CD1c-positive myeloid dendritic cell (primary cell): ENCODE data around the gene PHOSPHO2.
A peak's percentile ranks its signal among the peaks of the same experiment; 100 is the strongest.
"Not testable (repeated sequence)": the region's sequence is repeated elsewhere in the genome, so short reads cannot be mapped to it uniquely, and the experiment has no call there.

ENCODE experiments used
- DNase-seq: peaks from one replicate; pipeline ENCODE4 v3.0.0-alpha.2; 2016; ENCODE audit errors: extremely low spot score

Gene PHOSPHO2

DNA sequence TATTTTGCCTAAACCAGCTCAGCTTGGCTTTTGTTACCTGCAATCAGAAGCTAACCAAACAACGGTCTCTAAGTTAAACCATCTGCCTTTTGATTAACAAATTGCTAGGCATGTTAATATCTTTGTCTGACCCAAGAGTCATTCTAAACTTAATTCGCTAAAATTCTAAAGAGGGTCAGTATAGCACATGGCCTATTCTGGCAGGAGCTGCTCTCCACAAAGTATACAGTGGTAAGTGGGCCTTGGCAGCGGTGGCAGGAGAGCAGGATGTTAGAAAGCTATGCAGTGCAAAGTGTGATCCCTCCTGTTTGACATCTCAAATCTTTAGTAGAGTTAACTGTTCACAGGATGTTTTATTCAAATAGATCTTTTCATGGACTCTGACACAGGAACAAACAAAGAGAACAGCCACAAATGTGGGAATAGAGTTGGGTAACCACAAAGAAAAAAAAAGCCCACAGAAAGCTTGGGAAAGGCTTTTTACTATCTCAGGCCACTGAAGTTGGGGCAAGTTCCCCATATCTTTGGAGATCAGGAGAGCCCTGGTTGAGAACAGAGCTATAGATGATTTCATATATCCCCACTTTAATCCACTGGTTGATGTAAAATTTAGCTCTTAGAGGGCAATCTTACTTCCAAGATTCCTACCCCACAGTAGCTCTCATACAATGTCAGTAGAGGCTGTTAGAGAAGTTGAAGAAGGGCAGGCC is 10.7 kb upstream of the PHOSPHO2 start:
- no peak for DNase-seq

DNA sequence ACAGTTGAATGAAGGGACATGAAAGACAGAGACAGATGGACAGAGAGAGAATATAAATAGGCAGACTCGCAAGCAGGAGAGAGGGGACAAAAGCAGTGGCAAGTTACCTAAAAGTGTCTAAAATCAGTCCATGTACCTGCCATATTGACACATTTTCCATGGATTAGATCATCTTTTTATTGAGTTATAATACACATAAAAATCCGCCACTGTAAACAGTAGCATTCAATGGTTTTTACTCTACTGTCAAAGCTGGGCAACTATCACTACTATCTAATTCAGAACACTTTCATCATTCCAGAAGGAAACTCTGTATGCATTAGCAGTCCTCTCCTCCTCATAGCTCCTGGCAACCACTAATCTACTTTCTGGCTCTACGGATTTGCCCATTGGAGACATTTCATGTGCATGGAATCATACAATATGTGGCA is 10.1 kb upstream of the PHOSPHO2 start:
- no peak for DNase-seq

DNA sequence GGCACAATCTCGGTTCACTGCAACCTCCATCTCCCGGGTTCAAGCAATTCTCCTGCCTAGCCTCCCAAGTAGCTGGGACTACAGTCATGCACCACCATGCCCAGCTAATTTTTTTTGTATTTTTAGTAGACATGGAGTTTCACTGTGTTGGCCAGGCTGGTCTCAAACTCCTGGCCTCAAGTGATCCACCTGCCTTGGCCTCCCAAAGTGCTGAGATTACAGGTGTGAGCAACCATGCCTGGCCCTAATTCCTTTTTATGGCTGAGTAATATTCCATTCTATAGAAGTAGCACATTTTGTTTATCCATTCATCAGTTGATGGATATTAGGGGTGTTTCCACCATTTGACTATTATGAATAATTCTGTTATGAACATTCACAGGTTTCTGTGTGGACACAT is 9.6 kb upstream of the PHOSPHO2 start:
- DNase-seq: not testable (repeated sequence)

DNA sequence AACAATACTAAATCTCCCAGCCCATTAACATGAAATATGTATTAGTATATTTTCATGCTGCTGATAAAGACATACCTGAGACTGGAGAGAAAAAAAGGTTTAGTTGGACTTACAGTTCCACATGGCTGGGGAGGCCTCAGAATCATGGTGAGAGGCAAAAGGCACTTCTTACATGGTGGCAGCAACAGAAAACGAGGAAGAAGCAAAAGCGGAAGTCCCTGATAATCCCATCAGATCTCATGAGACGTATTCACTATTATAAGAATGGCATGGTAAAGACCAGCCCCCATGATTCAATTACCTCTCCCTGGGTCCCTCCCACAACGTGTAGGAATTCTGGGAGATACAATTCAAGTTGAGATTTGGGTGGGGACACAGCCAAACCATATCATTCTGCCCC is 7.4 kb upstream of the PHOSPHO2 start:
- not testable (repeated sequence) for DNase-seq

DNA sequence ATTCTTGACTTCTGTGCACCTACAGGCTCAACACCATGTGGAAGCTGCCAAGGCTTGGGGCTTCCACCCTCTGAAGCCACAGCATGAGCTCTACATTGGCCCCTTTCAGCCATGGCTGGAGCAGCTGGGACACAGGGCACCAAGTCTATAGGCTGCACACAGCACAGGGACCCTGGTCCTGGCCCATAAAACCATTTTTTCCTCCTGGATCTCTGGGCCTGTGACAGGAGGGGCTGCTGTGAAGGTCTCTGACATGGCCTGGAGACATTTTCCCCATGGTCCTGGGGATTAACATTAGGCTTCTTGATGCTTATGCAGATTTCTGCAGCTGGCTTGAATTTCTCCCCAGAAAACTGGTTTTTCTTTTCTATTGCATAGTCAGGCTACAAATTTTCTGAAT is 6.3 kb upstream of the PHOSPHO2 start:
- not testable (repeated sequence) for DNase-seq

DNA sequence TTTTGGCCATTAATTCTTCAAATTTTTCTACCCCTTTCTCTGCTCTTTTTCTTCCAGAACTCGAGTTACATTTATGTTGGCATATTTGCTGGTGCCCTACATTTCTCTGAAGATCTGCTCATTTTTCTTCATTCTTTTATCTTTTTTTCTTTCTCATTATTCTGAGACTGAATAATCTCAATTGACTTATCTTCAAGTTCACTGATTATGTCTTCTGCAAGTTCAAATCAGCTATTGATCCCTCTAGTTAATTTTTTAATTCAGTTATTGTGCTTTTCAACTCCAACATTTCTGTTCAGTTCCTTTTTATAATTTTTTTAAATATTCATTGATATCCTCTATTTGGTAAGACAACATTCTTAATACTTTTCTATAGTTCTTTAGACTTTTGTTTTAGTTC is 3.3 kb upstream of the PHOSPHO2 start:
- no peak for DNase-seq

DNA sequence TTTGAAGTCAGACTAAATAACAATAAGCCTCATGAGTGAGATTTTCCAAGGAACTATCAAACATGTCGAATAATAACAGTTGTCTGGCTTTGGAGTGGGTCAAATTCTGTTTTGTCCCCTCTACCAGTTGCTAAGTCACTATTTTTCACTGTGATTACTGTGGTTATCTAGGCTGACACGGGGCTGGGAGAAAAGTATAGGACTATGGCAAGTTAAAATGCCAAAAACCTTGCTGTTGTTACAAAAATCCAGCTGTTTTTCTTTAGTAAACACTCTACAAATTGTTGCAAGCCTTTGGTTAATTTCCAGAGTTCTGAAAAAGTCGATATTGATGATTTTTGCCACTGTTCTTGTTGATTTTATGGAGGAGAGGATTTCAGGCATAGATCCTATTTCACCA is 1.6 kb upstream of the PHOSPHO2 start:
- no peak for DNase-seq

DNA sequence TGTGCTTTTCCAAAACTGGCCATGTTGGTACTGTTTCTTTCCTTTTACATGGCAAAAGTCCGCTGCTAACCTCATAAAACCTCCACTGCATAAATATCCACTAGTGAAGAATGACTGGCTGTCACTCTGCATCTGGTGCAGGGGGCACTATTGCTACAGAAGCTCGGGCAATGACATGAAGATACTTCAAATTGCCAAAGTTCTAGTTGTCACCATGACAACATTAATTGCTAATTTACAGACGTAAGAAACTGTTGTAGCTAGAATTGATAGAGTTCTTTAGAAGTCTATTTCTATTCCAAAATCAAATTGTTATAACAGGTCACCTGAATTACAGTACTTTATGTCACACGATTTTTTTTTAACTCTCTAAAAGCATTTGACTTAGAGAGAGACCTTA is 909 bp upstream of the PHOSPHO2 start:
- peak; percentile 33 for DNase-seq

DNA sequence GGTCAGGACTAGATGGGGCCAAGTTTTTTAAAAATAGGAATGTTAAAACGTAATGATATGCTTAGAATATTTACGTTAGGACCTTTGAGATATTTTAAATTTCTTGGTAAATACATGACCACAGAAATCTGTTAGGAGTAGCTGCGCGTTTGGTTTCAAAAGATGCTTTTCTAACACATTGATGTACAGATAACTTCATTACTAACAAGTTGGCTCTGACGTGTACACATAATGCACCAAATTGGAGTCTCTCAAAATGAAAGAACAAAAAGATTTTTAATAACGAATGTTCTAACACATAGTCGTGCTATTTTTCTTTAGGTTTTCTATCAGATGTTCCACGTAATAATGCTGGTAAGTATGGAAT is 608 bp downstream of the PHOSPHO2 start:
- DNase-seq: peak; percentile 23

DNA sequence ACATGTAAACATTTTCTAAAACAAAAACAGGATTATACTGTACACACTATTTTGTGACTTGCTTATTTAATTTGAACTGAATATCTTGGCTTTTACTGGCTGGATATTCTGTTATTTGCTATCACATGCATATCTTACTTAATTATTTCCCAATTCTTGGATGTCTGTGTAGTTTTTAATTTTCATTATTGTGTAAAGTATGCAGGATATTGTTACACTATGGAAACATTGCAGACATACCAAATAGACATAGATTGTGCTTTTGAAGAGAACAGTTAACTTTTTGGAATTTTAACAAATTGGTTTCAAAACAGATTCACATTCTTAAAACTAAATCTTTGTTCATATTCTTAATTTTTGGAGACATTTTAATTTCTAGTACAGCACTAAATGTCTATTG is 2.1 kb downstream of the PHOSPHO2 start:
- no peak for DNase-seq

DNA sequence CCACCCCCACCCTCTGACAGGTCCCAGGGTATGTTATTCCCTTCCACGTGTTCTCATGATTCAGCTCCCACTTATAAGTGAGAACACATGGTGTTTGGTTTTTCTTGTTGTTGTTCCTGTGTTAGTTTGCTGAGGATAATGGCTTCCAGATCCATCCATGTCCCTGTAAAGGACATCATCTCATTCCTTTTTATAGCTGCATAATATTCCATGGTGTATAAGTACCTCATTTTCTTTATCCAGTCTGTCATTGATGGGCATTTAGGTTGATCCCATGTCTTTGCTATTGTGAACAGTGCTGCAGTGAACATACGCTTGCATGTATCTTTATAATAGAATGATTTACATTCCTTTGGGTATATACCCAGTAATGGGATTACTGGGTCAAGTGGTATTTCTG is 4.9 kb downstream of the PHOSPHO2 start:
- not testable (repeated sequence) for DNase-seq

DNA sequence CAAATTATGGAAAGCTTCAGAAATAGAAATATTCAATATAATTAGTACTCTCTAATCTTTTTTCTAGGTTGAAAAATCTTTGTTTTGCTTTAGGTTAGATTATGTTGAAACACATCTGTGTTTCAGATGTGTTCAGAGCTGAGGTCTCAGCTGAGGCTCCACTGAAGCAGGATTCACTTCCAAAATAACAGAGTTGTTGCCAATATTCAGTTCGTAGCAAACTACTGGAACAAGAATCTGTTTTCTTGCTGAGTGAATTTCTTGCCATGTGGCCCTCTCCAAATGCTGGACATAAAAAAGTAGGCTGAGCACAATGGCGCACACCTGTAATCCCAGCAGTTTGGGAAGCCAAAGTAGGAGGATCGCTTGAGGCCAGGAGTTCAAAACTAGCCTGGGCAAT is 8.7 kb downstream of the PHOSPHO2 start:
- no peak for DNase-seq

DNA sequence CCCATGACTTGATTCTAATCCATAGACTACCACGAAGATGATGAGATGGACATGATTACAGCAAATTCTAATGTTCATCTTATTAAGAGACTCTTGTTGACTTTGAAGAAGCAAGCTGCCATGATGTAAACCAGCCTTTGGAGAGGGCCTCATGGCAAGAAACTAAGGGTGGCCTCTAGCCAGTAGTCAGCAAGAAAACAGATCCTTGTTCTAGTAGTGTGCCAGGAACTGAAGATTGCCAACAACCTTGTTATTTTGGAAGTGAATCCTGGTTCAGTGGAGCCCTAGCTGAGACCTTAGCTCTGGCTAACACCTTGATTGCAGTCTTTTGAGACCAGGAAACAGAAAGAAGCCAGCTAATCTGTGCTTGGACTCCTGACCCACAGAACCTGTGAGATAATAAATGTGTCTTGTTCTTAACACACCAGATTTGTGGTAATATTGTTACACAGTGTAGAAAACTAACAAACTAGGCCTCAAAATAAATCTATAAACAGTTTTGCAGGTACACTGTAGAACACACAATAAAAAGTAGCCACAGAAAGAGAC is 10.0 kb downstream of the PHOSPHO2 start:
- DNase-seq: no peak

DNA sequence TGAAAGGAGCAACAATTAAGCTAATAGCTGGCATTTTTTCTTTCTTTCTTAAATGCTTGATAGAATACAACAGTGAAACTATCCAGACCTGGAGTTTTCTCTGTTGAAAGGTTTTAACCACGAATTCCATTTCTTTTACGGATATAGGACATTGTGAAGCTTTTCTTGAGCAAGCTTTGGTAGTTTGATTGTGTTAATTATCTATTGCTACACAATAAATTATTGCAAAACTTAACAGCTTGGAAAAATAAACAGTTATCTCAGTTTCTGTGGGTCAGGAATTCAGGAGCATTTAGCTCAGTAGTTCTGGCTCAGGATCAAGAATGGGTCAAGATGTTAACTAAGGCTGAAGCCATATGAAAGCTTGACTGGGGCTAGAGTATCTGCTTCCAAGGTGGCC is 11.7 kb downstream of the PHOSPHO2 start:
- no peak for DNase-seq

DNA sequence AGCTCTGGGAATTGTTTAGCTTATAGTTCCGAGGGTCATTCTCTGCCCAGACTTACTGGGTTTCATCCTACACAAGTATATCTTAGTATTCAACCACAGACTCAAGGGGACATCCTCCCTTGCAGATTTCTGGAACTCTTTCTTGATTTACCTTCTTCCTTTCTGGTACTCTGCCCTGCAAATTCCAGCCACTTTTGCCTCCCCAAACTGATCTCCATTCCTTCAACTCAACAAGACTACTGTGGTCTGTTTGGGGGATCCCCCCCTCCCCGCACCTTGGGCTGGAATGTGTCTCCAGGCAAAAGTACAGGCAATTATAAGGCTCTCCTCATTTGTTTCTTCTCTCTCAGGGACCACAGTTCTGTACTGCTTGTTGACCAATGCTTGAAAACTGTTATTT is 13.4 kb downstream of the PHOSPHO2 start:
- DNase-seq: no peak

DNA sequence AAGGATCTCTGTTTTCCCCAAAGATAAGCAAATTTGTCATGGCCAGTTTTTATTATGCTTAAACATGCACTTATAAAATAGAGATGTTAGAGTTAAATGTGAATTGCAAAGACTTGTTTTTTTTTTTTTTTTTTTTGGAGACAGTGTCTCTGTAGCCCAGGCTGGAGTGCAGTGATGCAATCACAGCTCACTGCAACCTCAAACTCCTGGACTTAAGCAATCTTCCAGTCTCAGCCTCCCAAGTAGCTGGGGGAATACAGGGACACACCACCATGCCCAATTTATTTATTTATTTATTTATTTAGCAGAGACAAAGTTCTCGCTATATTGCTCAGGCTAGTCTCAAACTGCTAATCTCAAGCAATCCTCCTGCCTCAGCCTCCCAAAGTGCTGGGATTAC is 15.1 kb downstream of the PHOSPHO2 start:
- no peak for DNase-seq

DNA sequence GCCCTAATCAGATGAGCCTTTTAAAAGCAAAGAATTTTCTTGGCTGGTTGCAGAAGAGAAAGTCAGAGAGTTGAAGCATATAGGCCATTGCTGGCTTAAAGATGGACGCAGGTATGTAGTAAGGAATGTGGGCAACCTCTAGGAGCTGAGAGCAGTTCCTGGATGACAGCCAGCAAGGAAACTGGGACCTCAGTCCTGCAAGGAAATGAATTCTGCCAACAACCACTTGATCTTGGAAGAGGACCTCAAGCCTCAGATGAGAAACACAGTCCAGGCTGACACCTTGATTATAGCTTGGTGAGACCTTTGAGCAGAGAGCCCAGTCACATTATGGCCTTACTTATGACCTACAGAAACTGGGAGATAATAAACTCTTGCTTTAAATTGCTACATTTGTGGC is 15.7 kb downstream of the PHOSPHO2 start:
- no peak for DNase-seq

DNA sequence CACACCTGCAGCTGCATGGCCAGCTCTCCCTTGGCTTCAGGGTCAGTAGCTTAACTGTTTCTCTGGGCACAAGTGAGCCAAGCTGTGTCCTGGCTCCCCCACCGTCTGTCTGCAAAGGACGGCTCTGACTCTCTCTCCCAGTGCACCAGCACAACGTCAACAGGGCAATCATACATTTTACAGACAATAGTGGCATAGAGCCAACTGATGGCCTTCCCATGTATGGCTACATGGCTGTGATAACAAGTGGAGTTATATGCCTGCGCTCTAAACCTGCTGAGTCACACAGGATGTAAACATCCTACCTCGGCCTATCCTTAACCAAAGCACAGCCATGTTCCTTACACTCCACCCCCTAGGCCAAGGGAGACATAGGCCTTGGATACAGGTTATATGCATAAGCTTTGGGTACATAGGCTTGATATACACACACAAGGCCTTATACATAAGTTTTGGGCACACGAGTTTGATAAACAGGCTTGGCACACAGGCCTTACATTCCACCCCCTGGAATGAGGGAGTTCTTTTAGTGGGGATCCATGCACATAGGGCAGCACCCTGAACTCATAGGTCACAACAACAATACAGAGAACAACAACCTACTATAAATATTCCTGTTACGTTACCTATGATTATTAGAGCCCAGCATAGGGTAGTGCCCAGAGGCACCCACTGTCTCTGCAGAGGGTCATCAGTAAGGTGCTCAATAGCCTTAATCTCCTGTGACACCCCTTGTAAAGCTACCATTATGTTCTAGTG is 17.7 kb downstream of the PHOSPHO2 start:
- no peak for DNase-seq

DNA sequence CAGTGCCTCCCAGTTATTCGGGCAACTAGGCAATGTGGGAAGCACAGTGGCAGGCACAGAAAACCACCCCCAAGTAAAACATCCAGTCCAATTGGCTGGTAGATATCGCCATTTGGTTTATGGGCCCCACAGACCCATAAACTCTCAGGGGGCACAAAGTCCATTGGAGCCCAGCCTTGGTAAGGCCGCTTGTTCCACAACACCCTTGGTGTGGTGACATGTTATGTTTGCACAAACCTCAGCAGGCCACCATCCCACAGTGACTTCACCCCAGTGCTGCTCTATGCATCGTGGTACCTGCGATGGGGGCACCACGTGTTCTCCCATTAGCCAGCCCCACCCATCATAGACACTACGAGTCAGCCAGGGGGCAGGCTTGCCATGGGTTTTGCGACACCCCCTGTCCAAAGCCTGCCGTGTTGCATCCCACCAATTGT is 18.5 kb downstream of the PHOSPHO2 start:
- no peak for DNase-seq

DNA sequence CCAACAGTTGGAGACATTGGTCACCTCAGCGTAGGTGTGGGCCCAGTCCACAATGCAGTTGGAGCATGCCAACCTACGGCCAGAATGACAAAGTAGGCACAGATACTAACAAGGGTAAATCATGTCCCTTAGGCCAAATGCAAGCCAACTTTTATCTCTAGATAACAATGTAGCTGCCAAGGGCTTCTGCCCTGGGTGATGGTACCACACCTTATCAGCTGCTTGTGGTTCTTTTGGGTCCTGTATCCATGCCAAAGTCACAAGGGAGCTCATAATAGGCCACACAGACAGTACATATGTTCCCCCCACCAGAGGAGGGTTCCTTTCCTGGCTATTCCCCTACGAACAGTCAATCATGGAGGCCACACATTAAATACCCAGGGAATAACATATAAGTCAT is 19.1 kb downstream of the PHOSPHO2 start:
- no peak for DNase-seq

DNA sequence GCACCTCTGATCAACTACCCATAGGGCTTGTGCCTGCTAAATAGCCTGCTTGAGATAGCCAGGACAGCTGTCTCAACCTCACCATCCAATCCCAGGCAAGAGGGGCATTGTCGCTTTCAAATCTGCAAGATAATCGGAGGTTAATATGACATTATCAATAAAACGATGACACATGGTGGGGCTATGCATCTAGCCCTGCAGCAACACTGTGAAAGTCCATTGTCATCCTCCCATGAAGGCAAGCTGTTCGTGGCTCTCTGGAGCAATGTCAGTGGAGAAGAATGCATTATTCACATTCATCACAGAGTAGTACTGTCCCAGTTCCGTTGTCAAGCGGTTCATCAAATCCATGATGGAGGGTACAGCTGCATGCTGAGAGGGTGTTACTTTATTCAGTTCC is 20.4 kb downstream of the PHOSPHO2 start:
- DNase-seq: no peak

DNA sequence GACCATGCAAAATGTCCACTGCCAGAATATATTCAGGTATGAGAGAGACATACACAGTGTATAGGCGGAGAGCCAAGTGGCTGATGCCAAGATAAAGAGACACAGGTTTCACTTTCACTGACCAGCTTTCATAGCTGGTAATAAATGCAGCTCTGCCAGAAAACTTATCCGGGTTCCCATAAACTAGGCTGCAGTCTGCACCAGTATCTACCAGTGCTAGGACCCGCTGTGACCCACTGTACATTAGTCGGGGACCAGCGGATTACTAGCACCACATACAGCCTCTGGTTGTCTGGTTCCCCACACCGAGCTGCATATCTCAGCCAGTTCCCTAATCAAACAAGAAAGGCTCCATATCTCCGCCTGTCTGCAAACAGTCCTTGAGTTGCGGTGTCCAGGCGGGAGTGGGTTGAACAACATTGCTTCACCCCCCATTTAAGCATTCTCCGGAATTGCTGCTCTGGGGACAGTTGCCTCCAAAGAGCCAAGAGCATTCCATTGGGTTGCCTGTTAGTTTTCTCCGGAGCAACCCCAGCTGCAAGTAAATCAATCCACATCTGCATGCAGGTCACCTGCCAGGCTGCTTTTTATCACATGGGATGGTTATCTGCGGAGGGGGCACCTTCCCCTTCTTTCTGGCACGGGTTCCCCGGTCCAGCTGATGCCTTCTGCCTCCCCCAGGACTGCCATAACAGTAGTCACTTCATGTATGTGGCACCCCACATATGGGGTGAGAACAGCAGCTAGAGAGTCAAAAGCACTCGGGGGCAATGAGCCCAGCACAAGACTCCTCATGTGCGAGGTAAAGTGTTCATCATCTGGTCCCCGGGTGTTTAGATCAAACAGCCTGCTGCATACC is 21.3 kb downstream of the PHOSPHO2 start:
- DNase-seq: no peak
